ENCODE data around the gene TSPAN31. TPM values are rescaled to one million over a fixed set of nuclear protein-coding genes. Genes with fewer than 3 reads are reported as not detected.

TSPAN31 gene
- total and polyA plus RNA-seq, 2 experiments from 2014 or later, result 15.5 to 15.6 TPM

DNA sequence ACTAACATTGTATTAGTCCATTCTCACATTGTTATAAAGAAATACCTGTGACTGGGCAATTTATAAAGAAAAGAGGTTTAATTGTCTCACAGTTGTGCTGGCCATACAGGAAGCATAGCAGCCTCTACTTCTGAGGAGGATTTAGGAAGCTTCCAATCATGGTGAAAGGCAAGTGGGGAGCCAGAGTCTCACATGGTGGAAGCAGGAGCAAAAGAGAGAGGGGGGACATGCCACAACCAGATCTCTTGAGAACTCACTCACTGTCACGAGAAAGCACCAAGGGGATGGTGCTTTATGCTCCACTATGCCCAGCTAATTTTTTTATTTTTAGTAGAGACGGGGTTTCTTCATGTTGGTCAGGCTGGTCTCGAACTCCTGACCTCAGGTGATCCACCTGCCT, 37.6 kb upstream of the TSPAN31 start (continued):
- TF ChIP-seq, protein P1, sequence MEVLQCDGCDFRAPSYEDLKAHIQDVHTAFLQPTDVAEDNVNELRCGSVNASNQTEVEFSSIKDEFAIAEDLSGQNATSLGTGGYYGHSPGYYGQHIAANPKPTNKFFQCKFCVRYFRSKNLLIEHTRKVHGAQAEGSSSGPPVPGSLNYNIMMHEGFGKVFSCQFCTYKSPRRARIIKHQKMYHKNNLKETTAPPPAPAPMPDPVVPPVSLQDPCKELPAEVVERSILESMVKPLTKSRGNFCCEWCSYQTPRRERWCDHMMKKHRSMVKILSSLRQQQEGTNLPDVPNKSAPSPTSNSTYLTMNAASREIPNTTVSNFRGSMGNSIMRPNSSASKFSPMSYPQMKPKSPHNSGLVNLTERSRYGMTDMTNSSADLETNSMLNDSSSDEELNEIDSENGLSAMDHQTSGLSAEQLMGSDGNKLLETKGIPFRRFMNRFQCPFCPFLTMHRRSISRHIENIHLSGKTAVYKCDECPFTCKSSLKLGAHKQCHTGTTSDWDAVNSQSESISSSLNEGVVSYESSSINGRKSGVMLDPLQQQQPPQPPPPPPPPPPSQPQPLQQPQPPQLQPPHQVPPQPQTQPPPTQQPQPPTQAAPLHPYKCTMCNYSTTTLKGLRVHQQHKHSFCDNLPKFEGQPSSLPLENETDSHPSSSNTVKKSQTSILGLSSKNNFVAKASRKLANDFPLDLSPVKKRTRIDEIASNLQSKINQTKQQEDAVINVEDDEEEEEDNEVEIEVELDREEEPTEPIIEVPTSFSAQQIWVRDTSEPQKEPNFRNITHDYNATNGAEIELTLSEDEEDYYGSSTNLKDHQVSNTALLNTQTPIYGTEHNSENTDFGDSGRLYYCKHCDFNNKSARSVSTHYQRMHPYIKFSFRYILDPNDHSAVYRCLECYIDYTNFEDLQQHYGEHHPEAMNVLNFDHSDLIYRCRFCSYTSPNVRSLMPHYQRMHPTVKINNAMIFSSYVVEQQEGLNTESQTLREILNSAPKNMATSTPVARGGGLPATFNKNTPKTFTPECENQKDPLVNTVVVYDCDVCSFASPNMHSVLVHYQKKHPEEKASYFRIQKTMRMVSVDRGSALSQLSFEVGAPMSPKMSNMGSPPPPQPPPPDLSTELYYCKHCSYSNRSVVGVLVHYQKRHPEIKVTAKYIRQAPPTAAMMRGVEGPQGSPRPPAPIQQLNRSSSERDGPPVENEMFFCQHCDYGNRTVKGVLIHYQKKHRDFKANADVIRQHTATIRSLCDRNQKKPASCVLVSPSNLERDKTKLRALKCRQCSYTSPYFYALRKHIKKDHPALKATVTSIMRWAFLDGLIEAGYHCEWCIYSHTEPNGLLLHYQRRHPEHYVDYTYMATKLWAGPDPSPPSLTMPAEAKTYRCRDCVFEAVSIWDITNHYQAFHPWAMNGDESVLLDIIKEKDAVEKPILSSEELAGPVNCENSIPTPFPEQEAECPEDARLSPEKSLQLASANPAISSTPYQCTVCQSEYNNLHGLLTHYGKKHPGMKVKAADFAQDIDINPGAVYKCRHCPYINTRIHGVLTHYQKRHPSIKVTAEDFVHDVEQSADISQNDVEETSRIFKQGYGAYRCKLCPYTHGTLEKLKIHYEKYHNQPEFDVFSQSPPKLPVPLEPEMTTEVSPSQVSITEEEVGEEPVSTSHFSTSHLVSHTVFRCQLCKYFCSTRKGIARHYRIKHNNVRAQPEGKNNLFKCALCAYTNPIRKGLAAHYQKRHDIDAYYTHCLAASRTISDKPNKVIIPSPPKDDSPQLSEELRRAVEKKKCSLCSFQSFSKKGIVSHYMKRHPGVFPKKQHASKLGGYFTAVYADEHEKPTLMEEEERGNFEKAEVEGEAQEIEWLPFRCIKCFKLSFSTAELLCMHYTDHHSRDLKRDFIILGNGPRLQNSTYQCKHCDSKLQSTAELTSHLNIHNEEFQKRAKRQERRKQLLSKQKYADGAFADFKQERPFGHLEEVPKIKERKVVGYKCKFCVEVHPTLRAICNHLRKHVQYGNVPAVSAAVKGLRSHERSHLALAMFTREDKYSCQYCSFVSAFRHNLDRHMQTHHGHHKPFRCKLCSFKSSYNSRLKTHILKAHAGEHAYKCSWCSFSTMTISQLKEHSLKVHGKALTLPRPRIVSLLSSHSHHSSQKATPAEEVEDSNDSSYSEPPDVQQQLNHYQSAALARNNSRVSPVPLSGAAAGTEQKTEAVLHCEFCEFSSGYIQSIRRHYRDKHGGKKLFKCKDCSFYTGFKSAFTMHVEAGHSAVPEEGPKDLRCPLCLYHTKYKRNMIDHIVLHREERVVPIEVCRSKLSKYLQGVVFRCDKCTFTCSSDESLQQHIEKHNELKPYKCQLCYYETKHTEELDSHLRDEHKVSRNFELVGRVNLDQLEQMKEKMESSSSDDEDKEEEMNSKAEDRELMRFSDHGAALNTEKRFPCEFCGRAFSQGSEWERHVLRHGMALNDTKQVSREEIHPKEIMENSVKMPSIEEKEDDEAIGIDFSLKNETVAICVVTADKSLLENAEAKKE (CRISPR knock-in tag; IDR thresholded peaks at IDR 0.05), result no peak
- TF ChIP-seq, protein P2, sequence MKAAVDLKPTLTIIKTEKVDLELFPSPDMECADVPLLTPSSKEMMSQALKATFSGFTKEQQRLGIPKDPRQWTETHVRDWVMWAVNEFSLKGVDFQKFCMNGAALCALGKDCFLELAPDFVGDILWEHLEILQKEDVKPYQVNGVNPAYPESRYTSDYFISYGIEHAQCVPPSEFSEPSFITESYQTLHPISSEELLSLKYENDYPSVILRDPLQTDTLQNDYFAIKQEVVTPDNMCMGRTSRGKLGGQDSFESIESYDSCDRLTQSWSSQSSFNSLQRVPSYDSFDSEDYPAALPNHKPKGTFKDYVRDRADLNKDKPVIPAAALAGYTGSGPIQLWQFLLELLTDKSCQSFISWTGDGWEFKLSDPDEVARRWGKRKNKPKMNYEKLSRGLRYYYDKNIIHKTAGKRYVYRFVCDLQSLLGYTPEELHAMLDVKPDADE (IDR thresholded peaks at IDR 0.05), result no peak
- TF ChIP-seq NANOG (IDR thresholded peaks at IDR 0.05; ENCODE audit: borderline replicate concordance), result no peak
- no peak for TF ChIP-seq ZNF331 (CRISPR knock-in tag; IDR thresholded peaks at IDR 0.05; ENCODE audit: low read depth)
- TF ChIP-seq CREB1 (CRISPR knock-in tag; IDR thresholded peaks at IDR 0.05; ENCODE audit: low read depth), result no peak

DNA sequence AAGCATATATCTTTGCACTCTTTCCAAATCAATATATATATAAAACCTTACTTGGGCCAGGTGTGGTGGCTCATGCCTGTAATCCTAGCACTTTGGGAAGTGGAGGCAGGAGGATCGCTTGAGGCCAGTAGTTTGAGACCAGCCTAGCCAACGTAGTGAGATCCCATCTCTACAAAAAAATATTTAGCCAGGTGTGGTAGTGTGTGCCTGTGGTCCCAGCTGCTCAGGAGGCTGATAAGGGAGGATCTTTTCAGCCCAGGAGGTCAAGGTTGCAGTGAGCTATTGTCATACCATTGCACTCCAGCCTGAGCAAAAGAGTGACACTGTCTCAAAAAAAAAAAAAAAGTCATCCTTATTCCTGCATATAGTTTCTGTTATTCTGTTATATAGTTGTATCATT, 36.5 kb upstream of the TSPAN31 start:
- no peak for ATAC-seq
- Histone ChIP-seq H3K4me3 (no peak overlapping the region), H3K79me2 (replicated peaks; ENCODE audit: insufficient read depth) (no peaks in the 10 kb centered on the region), H3K9me2 (ENCODE audit: insufficient read depth) (no peaks in the 10 kb centered on the region), H2AFZ (no peak overlapping the region), H4K20me1 (replicated peaks; ENCODE audit: insufficient read depth) (peaks cover 4% of the 10 kb centered on the region), H3K27ac (ENCODE audit: low read depth) (no peak overlapping the region), H3K4me2 (no peak overlapping the region), H3K27me3 (ENCODE audit: insufficient read depth) (no peaks in the 10 kb centered on the region), H3K4me1 (ENCODE audit: insufficient read depth) (no peaks in the 10 kb centered on the region), H3F3A (replicated peaks; ENCODE audit: low read depth) (no peaks in the 10 kb centered on the region), H3K36me3 (ENCODE audit: insufficient read depth) (peaks cover 2% of the 10 kb centered on the region; the same call in 1 of the 2 replicates)
- no peaks in the 10 kb centered on the region for H3K4me1 Mint-ChIP-seq
- no peak overlapping the region for H3K27ac Mint-ChIP-seq
- H3K9me3 Mint-ChIP-seq, result no peaks in the 10 kb centered on the region; the same call in 2 of the 3 replicates
- H3K4me3 Mint-ChIP-seq, result no peak overlapping the region
- DNase-seq (ENCODE audit: low spot score), result no peak
- peaks cover 14% of the 10 kb centered on the region; the same call in 2 of the 3 replicates for H3K36me3 Mint-ChIP-seq (ENCODE audit: low read depth)
- no peaks in the 10 kb centered on the region for H3K27me3 Mint-ChIP-seq (ENCODE audit: insufficient read depth, low read depth, poor library complexity)
- TF ChIP-seq, protein P1 (CRISPR knock-in tag; IDR thresholded peaks at IDR 0.05), result no peak

Data from GM23338 (cell line).